Dendritic cell treated with granulocyte-macrophage colony-stimulating factor and Interleukin-4, amounts not matched to agents 40 ng/mL and 50 ng/mL, for 4 days (primary cell): Measurements from ENCODE around the gene RPAP2.
"Not testable (repeated sequence)": the region's sequence is repeated elsewhere in the genome, so short reads cannot be mapped to it uniquely, and the experiment has no call there.

Experiments
- H3K27ac Mint-ChIP-seq: one replicate; pipeline ENCODE4 v1.8.0; 2022; ENCODE audit warnings: mild to moderate bottlenecking, mixed read lengths
- H3K27me3 Mint-ChIP-seq: one replicate; pipeline ENCODE4 v1.8.0; 2022; ENCODE audit warnings: mild to moderate bottlenecking, mixed read lengths
- H3K36me3 Mint-ChIP-seq: one replicate; pipeline ENCODE4 v1.8.0; 2022; ENCODE audit warnings: low read depth, mixed read lengths
- H3K4me1 Mint-ChIP-seq: one replicate; pipeline ENCODE4 v1.8.0; 2022; ENCODE audit warnings: low read depth, mixed read lengths
- H3K4me3 Mint-ChIP-seq: one replicate; pipeline ENCODE4 v1.8.0; 2022; ENCODE audit warnings: mild to moderate bottlenecking, moderate library complexity, mixed read lengths
- H3K9me3 Mint-ChIP-seq: one replicate; pipeline ENCODE4 v1.8.0; 2022; ENCODE audit warnings: mixed read lengths
- intact Hi-C: fragments of 100-400 bp; cut with micrococcal nuclease; formaldehyde crosslinking; loops from one replicate; pipeline ENCODE4 v1.15.0; 2022

RPAP2 gene

GRCh38 chr1:92340154-92340553 is 41.3 kb downstream of the RPAP2 start:
- Mint-ChIP-seq H3K27ac (no peak overlapping the region), H3K4me1 (no peaks in the 10 kb centered on the region), H3K36me3 (peaks cover 35% of the 10 kb centered on the region), H3K9me3 (no peaks in the 10 kb centered on the region), H3K27me3 (no peaks in the 10 kb centered on the region), H3K4me3 (no peak overlapping the region)
- intact Hi-C loops: no loop called here

GRCh38 chr1:92342401-92342800 is 43.5 kb downstream of the RPAP2 start:
- Mint-ChIP-seq H3K4me1 (no peaks in the 10 kb centered on the region), H3K4me3 (no peak overlapping the region), H3K36me3 (peaks cover 36% of the 10 kb centered on the region), H3K27ac (no peak overlapping the region), H3K27me3 (no peaks in the 10 kb centered on the region), H3K9me3 (no peaks in the 10 kb centered on the region)
- intact Hi-C loops: no loop called here

DNA sequence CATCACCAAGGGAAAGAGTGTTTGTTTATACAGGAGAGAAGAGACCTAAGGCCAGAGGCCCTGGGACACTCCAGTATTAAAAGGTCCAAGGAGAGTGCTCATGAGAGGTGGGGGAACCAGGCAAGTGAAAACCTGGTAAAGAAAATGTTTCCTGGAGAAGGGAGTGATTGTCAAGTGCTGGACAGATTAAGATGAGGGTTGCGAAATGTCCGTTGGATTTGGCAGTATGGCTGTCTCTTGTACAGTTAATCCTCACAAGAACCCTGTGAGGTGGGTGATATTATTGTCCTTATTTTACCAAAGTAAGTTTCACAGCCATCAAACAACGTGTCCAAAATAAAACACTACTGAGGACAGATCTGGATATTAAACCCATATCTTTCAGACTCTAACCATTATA is 44.2 kb downstream of the RPAP2 start:
- Mint-ChIP-seq H3K4me1 (peaks cover under 1% of the 10 kb centered on the region), H3K27me3 (no peaks in the 10 kb centered on the region), H3K36me3 (peaks cover 39% of the 10 kb centered on the region), H3K27ac (no peak overlapping the region), H3K9me3 (no peaks in the 10 kb centered on the region), H3K4me3 (no peak overlapping the region)
- intact Hi-C loops: no loop called here

DNA sequence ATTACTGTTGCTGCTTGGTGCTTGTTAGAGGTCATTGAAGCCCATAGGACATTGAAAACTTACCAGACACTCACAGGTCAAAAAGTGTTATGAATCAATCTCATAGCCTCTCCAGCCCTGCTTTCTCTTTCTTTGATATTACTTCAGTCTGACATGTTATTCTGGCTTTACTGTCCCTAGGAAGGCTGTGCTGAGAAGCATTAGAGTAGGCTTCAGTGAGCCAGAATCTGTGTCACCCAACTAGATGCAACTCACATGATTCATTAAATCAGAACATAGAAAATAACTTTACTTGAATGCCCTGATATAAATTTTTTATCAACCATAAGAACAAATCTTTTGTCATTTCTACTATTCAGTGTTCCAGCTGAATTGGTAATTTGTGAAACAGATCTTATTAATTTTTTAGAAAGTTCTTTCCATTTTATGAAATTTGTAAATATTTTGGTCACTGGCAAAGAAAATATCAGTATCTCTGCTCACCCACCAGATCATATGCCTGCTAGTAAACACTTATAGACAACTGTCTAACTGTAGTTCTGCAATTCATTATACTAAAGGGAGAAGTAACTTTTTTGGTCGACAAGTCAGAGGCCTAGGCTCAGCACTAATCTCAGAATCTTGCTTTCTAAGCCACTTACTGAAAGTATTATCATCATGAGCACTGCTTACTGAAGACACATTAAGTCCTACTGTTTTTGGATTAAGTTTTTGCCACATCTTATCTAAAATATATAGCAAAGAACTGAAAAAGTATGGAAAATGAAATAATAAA is 48.2 kb downstream of the RPAP2 start:
- no peaks in the 10 kb centered on the region for H3K9me3 Mint-ChIP-seq
- no peaks in the 10 kb centered on the region for H3K27me3 Mint-ChIP-seq
- intact Hi-C loops: no loop called here
- H3K4me3 Mint-ChIP-seq: no peak overlapping the region
- H3K4me1 Mint-ChIP-seq: peaks cover 7% of the 10 kb centered on the region
- peaks cover 30% of the 10 kb centered on the region for H3K36me3 Mint-ChIP-seq
- H3K27ac Mint-ChIP-seq: no peak overlapping the region

- Mint-ChIP-seq H3K4me3 (no peak overlapping the region), H3K27me3 (no peaks in the 10 kb centered on the region), H3K36me3 (peaks cover 27% of the 10 kb centered on the region), H3K4me1 (peaks cover 7% of the 10 kb centered on the region), H3K9me3 (no peaks in the 10 kb centered on the region), H3K27ac (no peak overlapping the region)
- intact Hi-C loops: no loop called here
Measured at GRCh38 chr1:92352856-92353255, 54.0 kb downstream of the RPAP2 start.

DNA sequence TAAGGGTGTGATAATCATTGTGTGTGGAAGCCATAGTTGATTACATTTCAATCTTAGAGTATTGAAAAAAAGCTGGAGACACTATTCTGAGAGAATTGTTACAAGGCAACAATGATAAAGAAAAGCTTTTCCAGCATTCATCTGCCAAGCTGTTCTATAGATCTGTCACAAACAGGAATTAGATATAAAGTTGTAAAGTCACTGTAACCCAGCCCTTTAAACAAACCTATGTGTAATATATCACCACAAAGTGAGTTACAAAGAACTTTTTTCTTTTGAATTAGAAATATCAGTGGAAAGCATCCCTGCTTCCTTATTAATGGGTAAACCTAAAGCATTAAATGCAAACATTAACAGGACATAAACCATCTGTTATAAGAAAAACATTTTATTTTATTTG is 55.4 kb downstream of the RPAP2 start:
- intact Hi-C loops: no loop called here
- Mint-ChIP-seq H3K4me1 (no peaks in the 10 kb centered on the region), H3K27ac (no peak overlapping the region), H3K4me3 (no peak overlapping the region), H3K9me3 (no peaks in the 10 kb centered on the region), H3K36me3 (peaks cover 32% of the 10 kb centered on the region), H3K27me3 (no peaks in the 10 kb centered on the region)

DNA sequence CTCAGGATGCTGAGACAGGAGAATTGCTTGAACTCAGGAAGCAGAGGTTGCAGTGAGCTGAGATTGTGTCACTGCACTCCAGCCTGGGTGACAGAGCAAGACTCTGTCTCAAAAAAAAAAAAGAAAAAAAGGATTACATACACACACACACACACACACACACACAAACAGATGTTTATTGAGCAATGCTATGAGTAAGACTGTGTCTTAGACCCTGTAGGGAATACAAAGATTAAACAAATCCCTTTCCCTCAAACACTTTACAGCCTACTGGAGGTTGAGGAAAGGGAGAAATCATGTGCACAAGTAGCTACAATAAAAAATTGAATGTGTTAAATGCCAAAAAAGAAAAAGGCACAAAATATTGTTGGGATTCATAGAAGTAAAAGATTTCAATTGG is 58.1 kb downstream of the RPAP2 start:
- no peaks in the 10 kb centered on the region for H3K9me3 Mint-ChIP-seq
- H3K27me3 Mint-ChIP-seq: no peaks in the 10 kb centered on the region
- no peak overlapping the region for H3K4me3 Mint-ChIP-seq
- no peak overlapping the region for H3K27ac Mint-ChIP-seq
- H3K36me3 Mint-ChIP-seq: peaks cover 39% of the 10 kb centered on the region
- intact Hi-C loops: no loop called here
- no peaks in the 10 kb centered on the region for H3K4me1 Mint-ChIP-seq

GRCh38 chr1:92359382-92359781 is 60.5 kb downstream of the RPAP2 start:
- H3K9me3 Mint-ChIP-seq: not testable (repeated sequence)

GRCh38 chr1:92359986-92360385 is 61.1 kb downstream of the RPAP2 start:
- intact Hi-C loops: no loop called here
- Mint-ChIP-seq H3K36me3 (peaks cover 40% of the 10 kb centered on the region), H3K9me3 (no peaks in the 10 kb centered on the region), H3K4me3 (no peak overlapping the region), H3K4me1 (peaks cover 6% of the 10 kb centered on the region), H3K27ac (no peak overlapping the region), H3K27me3 (no peaks in the 10 kb centered on the region)

More at GRCh38 chr1:92359382-92359781, 60.5 kb downstream of the RPAP2 start:
- peaks cover 35% of the 10 kb centered on the region for H3K36me3 Mint-ChIP-seq
- H3K4me1 Mint-ChIP-seq, H3K4me3 Mint-ChIP-seq, H3K27ac Mint-ChIP-seq, H3K27me3 Mint-ChIP-seq, intact Hi-C loops: not testable (repeated sequence)

GRCh38 chr1:92362970-92363369 is 64.1 kb downstream of the RPAP2 start:
- Mint-ChIP-seq H3K9me3 (no peaks in the 10 kb centered on the region), H3K4me3 (no peak overlapping the region), H3K27ac (no peak overlapping the region), H3K27me3 (no peaks in the 10 kb centered on the region), H3K36me3 (peaks cover 28% of the 10 kb centered on the region), H3K4me1 (peaks cover 6% of the 10 kb centered on the region)
- intact Hi-C loops: no loop called here

DNA sequence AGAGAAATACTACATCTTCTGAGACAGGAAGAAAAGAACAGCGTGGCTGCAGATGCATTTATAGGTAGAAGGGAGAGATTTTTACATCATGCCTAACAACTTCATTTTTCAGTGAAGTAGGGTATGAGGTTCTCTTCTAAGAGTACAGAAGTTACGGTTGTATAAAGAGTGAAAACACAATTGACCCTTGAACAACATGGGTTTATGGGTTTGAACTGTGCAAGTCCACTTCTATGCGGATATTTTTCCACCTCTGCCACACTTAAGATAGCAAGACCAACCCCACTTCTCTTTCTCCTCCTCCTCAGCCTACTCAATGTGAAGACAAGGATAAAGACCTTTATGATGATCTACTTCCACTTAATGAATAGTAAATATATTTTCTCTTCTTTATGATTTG is 64.5 kb downstream of the RPAP2 start:
- Mint-ChIP-seq H3K9me3 (no peaks in the 10 kb centered on the region), H3K4me1 (peaks cover 6% of the 10 kb centered on the region), H3K36me3 (peaks cover 24% of the 10 kb centered on the region), H3K27me3 (no peaks in the 10 kb centered on the region), H3K4me3 (no peak overlapping the region), H3K27ac (no peak overlapping the region)
- intact Hi-C loops: no loop called here

DNA sequence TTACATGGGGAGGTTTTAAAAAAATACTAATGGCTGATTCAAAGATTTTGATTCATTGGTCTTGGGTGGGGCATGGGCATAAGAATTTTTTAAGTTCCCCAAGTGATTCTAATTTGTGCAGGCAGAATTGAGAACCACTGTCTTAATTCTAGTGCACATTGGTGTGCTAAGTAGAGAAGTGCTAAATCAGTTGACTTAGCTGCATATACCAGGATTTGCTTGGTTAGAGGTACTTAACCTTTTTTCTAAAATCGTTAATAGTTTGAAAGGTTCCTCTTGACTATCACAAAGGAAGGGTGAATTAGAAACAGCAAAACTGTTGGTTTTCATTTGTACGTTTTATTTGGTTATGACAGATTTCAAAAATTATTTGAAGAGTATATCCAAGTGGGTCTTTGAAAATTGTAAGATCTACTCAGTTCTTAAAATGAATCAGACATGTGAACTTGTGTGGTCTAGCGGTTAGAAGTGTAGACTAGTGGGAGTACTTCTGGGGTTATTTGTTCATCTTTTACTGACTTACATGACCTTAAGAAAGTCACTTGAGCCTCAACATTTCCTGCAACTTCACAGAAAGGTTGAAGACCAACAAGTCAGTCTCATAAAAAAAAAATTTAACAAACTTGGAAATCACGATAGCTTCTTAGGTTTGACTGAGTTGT is 66.7 kb downstream of the RPAP2 start:
- Mint-ChIP-seq H3K27me3 (no peaks in the 10 kb centered on the region), H3K27ac (no peak overlapping the region), H3K9me3 (no peaks in the 10 kb centered on the region), H3K4me1 (peaks cover 6% of the 10 kb centered on the region), H3K4me3 (no peak overlapping the region), H3K36me3 (peaks cover 20% of the 10 kb centered on the region)
- intact Hi-C loops: no loop called here

- Mint-ChIP-seq H3K4me3 (no peak overlapping the region), H3K27ac (no peak overlapping the region), H3K36me3 (peaks cover 20% of the 10 kb centered on the region), H3K9me3 (no peaks in the 10 kb centered on the region), H3K27me3 (no peaks in the 10 kb centered on the region), H3K4me1 (peaks cover 6% of the 10 kb centered on the region)
- intact Hi-C loops: no loop called here
Measured at GRCh38 chr1:92366040-92366395, 67.2 kb downstream of the RPAP2 start.

- Mint-ChIP-seq H3K4me3 (no peak overlapping the region), H3K36me3 (peaks cover 20% of the 10 kb centered on the region), H3K9me3 (no peaks in the 10 kb centered on the region), H3K4me1 (peaks cover 6% of the 10 kb centered on the region), H3K27me3 (no peaks in the 10 kb centered on the region), H3K27ac (no peak overlapping the region)
- intact Hi-C loops: no loop called here
Measured at GRCh38 chr1:92367496-92367895, 68.6 kb downstream of the RPAP2 start.

DNA sequence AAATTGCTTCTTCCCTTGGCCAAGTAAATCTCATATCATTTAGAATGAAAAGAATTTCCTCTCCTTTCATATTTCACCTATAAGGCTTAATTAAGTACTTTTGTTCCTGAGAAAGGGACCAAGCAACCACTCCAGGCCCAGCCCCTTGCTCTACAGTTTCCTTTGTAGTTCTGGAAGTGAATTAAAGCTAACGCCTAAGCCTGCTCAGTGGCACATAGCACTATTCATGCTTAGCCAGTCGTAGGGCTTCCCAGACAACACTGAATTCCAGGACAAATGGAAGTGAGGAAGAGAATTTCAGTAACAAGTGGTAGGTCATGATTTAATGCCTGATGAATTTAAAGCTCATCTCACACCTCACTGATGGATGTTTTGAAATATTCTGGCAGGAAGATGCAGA is 73.3 kb downstream of the RPAP2 start:
- peaks cover 12% of the 10 kb centered on the region for H3K36me3 Mint-ChIP-seq
- H3K4me1 Mint-ChIP-seq: peaks cover 7% of the 10 kb centered on the region
- intact Hi-C loops: no loop called here
- no peaks in the 10 kb centered on the region for H3K9me3 Mint-ChIP-seq
- no peak overlapping the region for H3K4me3 Mint-ChIP-seq
- no peak overlapping the region for H3K27ac Mint-ChIP-seq
- no peaks in the 10 kb centered on the region for H3K27me3 Mint-ChIP-seq
